Hindlimb muscle (tissue), 1 donor: ENCODE results near the gene INO80C. TPM values are rescaled to one million over a fixed set of nuclear protein-coding genes. Genes with fewer than 3 reads are reported as not detected.
A peak's percentile ranks its signal among the peaks of the same experiment; 100 is the strongest.

Experiments
- DNase-seq: peaks from one replicate; pipeline ENCODE4 v3.0.0-alpha.2; 2013
- polyA plus RNA-seq: library from polyadenylated mRNA; unstranded; fragments of 120-200 nt; gene quantifications from one replicate; pipeline ENCODE4 v1.2.1, GENCODE V29; 2013; ENCODE audit not compliant: insufficient read length

Gene INO80C
- 27.8 TPM for polyA plus RNA-seq

GRCh38 chr18:35497370-35498197, at the start of gene INO80C:
Gene INO80C, minus strand, starts transcription at chr18:35497960. Its CDS starts 86 bp downstream, at chr18:35497874.
- DNase-seq: peak; percentile 95

- no peak for DNase-seq
Observed at GRCh38 chr18:35547008-35547605, 49.3 kb upstream of the INO80C start.

- DNase-seq: no peak
Observed at GRCh38 chr18:35542356-35542755, 44.6 kb upstream of the INO80C start.

- DNase-seq: no peak
Observed at GRCh38 chr18:35535297-35535696, 37.5 kb upstream of the INO80C start.

GRCh38 chr18:35533916-35534405, 36.2 kb upstream of the INO80C start:
- no peak for DNase-seq

- no peak for DNase-seq
Observed at GRCh38 chr18:35528749-35529274, 31.1 kb upstream of the INO80C start.

GRCh38 chr18:35526495-35527059, 28.8 kb upstream of the INO80C start:
- DNase-seq: no peak

GRCh38 chr18:35525795-35526494, 28.2 kb upstream of the INO80C start:
- no peak for DNase-seq

- DNase-seq: no peak
Observed at GRCh38 chr18:35524226-35524625, 26.5 kb upstream of the INO80C start.

GRCh38 chr18:35522130-35522959, 24.6 kb upstream of the INO80C start:
- DNase-seq: no peak

- no peak for DNase-seq
Observed at GRCh38 chr18:35521133-35521532, 23.4 kb upstream of the INO80C start.

- DNase-seq: no peak
Observed at GRCh38 chr18:35519148-35519899, 21.6 kb upstream of the INO80C start.

- no peak for DNase-seq
Observed at GRCh38 chr18:35517715-35518114, 20.0 kb upstream of the INO80C start.

GRCh38 chr18:35516789-35517188, 19.0 kb upstream of the INO80C start:
- no peak for DNase-seq

GRCh38 chr18:35516351-35516750, 18.6 kb upstream of the INO80C start:
- DNase-seq: no peak

- no peak for DNase-seq
Observed at GRCh38 chr18:35515460-35516130, 17.8 kb upstream of the INO80C start.

GRCh38 chr18:35514752-35515459, 17.1 kb upstream of the INO80C start:
- DNase-seq: no peak

GRCh38 chr18:35514283-35514682, 16.5 kb upstream of the INO80C start:
- DNase-seq: no peak

- no peak for DNase-seq
Observed at GRCh38 chr18:35513181-35513936, 15.6 kb upstream of the INO80C start.
